ENCODE data around the gene IL23R.

Gene IL23R

DNA sequence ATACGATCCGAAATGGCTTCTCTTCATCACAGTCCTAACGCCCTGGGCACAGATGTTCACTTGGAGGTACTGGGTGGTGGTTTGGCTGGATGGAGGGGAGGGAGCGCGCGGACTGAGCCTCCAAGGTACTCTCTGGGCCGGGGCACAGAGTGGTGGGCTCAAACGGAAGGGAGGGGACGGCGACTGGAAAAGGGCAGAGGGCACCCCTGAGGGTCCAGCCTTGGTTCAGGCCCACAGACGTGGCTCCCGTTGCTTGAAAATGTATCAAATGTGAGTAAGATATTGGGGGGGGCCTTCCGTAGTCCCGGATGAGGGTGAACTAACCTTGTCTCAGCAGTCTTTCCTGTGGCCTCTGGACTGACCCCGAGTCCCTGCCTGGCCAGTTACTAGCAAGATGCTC lies 141.9 kb downstream of the IL23R start:
- no peak for DNase-seq

All from fibroblast of upper back skin (primary cell).